ENCODE measurements around the gene PNMT. TPM values are rescaled to one million over a fixed set of nuclear protein-coding genes. Genes with fewer than 3 reads are reported as not detected.

The PNMT gene
- total and polyA plus RNA-seq, 4 donors, result 1.9 to 4.3 (median 3.5) TPM

DNA sequence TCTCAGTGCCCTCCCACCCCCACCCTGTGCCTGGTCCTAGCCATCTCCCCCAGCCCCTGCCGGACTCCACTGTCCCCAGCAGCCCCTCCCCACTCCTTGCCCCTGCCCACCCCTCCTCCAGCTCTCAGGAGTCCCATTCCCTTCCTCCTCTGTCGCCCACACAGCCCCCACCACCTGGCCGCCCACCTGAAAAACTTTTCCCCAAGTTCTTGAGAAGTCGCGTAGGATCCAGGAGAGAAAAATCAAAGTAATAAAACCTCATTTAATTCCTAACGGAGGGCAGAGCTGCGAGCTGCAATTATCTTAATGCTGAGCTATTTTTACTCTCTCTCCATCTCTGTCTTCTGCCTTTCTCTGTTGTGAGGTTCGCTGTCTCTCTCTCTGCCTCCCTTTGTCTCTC is 43.9 kb upstream of the PNMT start:
- ATAC-seq (ENCODE audit: insufficient read depth, low FRiP score) (no peak), DNase-seq (no peak)
- peaks cover 0 to 53% (median 20%) of the 10 kb centered on the region in 5 donors for H3K4me1 ChIP-seq (ENCODE audit: control insufficient read depth in 5 of 5, insufficient read depth in 5 of 5, low read length in 5 of 5)
- no peak overlapping the region for H3K9ac ChIP-seq (ENCODE audit: insufficient read depth in 1 of 2, low read length in 2 of 2)
- H3K27ac ChIP-seq (ENCODE audit: low read depth in 1 of 2, low read length in 1 of 2), result no peak overlapping the region
- H3K9me3 ChIP-seq (ENCODE audit: control insufficient read depth in 4 of 4, insufficient read depth in 3 of 4, low read length in 3 of 4), result no peaks in the 10 kb centered on the region
- 84 to 89% methylated on average over 8 of the region's 8 CpGs for WGBS, 2 donors
- H3K27me3 ChIP-seq (ENCODE audit: control insufficient read depth in 3 of 3, insufficient read depth in 3 of 3, low read length in 2 of 3), result peaks cover 0 to 11% (median 3%) of the 10 kb centered on the region in 3 donors
- TF ChIP-seq, protein P1, sequence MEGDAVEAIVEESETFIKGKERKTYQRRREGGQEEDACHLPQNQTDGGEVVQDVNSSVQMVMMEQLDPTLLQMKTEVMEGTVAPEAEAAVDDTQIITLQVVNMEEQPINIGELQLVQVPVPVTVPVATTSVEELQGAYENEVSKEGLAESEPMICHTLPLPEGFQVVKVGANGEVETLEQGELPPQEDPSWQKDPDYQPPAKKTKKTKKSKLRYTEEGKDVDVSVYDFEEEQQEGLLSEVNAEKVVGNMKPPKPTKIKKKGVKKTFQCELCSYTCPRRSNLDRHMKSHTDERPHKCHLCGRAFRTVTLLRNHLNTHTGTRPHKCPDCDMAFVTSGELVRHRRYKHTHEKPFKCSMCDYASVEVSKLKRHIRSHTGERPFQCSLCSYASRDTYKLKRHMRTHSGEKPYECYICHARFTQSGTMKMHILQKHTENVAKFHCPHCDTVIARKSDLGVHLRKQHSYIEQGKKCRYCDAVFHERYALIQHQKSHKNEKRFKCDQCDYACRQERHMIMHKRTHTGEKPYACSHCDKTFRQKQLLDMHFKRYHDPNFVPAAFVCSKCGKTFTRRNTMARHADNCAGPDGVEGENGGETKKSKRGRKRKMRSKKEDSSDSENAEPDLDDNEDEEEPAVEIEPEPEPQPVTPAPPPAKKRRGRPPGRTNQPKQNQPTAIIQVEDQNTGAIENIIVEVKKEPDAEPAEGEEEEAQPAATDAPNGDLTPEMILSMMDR (IDR thresholded peaks at IDR 0.05; ENCODE audit: control extremely low read depth, extremely low read depth), result no peak
- H3K4me3 ChIP-seq, result no peak overlapping the region
- no peaks in the 10 kb centered on the region for H3K36me3 ChIP-seq (ENCODE audit: control insufficient read depth in 4 of 4, insufficient read depth in 4 of 4, low read length in 4 of 4)

DNA sequence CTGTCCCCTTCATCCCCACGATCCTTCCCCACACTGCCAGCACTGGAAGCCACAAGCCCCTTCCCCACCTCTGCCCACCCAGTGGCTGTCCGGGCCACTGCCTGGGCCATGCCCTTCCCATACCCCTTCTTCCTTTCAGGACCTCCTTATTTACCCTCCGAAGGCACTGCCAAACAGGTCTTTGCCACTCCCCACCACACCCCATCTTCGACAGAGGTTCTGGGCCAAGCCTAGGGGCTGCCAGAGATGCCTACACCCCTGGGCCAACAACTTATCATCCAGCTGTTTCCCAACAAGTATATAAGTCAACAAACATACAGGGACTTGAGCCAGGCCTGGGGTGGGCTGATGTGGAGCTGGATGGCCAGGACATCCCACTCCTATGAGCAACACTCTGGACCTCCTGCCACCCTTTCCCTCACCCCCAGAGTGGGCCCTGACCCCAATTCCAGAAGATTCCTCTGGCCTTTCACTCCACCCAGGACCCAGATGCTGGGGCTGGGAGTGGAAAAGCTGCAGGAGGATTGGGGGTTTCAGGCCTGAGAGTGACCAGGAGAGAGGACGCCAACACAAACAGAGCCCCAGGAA is 43.0 kb upstream of the PNMT start:
- Histone ChIP-seq H3K27ac (ENCODE audit: low read depth in 1 of 2, low read length in 1 of 2) (no peak overlapping the region), H3K4me1 (ENCODE audit: control insufficient read depth in 5 of 5, insufficient read depth in 5 of 5, low read length in 5 of 5) (peaks cover 0 to 54% (median 21%) of the 10 kb centered on the region in 5 donors), H3K9ac (ENCODE audit: insufficient read depth in 1 of 2, low read length in 2 of 2) (peak overlapping the region in 1 of 2 donors; percentile 2), H3K4me3 (no peak overlapping the region), H3K27me3 (ENCODE audit: control insufficient read depth in 3 of 3, insufficient read depth in 3 of 3, low read length in 2 of 3) (peaks cover 0 to 11% (median 3%) of the 10 kb centered on the region in 3 donors), H3K9me3 (ENCODE audit: control insufficient read depth in 4 of 4, insufficient read depth in 3 of 4, low read length in 3 of 4) (no peaks in the 10 kb centered on the region), H3K36me3 (ENCODE audit: control insufficient read depth in 4 of 4, insufficient read depth in 4 of 4, low read length in 4 of 4) (no peaks in the 10 kb centered on the region)
- TF ChIP-seq, protein P1 (IDR thresholded peaks at IDR 0.05; ENCODE audit: control extremely low read depth, extremely low read depth), result no peak
- ATAC-seq (ENCODE audit: insufficient read depth, low FRiP score) (no peak), DNase-seq (peak; percentile 55 to 95 (median 88))
- WGBS, 2 donors, result 55 to 84% methylated on average over 4 to 5 of the region's 5 CpGs

DNA sequence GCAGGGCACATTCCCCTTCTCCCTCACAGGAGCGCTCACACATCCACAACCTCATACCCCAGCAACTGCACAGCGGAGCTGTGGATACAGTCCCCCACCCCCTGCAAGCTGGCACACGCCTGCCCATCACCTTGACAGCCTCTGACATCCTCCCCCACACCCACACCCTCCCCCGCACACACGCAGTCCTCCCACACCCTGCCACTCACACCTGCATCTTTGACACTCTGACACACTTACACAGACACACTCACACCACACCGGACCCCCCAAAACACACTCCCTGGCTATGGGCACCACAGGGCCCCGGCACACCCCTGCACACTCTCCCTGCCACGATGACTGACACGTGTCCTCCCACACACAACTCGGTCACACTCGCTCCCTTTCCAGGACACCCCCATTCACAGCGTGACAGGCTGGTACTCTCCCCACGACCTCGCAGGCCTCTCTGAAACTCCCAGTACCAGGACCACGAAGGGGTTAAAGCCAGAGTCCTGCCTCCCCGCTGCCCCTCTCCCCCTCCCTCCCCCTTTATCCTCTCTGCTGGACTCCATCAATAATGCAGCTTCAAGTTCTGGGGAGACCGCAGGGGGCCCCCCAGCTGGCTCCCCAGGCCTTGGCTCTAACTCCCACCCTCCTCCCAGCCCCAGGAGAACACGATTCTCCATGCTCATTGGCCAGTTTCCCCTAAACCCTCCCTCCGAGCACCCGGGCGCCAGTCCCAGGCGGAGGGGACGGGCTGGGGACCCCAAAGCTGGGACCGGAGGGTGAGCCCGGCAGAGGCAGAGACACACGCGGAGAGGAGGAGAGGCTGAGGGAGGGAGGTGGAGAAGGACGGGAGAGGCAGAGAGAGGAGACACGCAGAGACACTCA is 41.8 kb upstream of the PNMT start, which contains the start of gene PPP1R1B:
Gene PPP1R1B (plus strand): TSS at position 782 of the 876 bp plus-strand sequence. CDS start 441 bp downstream, outside the sequence.
- WGBS, 2 donors, result 22 to 25% methylated on average over 29 of the region's 29 CpGs
- H3K4me3 ChIP-seq, result no peak within 1 kb of the TSS
- no peaks in the 10 kb centered on the region for H3K36me3 ChIP-seq (ENCODE audit: control insufficient read depth in 4 of 4, insufficient read depth in 4 of 4, low read length in 4 of 4)
- peaks cover 0 to 54% (median 22%) of the 10 kb centered on the region in 5 donors for H3K4me1 ChIP-seq (ENCODE audit: control insufficient read depth in 5 of 5, insufficient read depth in 5 of 5, low read length in 5 of 5)
- TF ChIP-seq, protein P1 (IDR thresholded peaks at IDR 0.05; ENCODE audit: control extremely low read depth, extremely low read depth), result no peak
- no peaks in the 10 kb centered on the region for H3K9me3 ChIP-seq (ENCODE audit: control insufficient read depth in 4 of 4, insufficient read depth in 3 of 4, low read length in 3 of 4)
- peaks cover 0 to 11% (median 3%) of the 10 kb centered on the region in 3 donors for H3K27me3 ChIP-seq (ENCODE audit: control insufficient read depth in 3 of 3, insufficient read depth in 3 of 3, low read length in 2 of 3)
- H3K27ac ChIP-seq (ENCODE audit: low read depth in 1 of 2, low read length in 1 of 2), result no peak within 1 kb of the TSS
- DNase-seq (peak in 2 of 3 donors; percentile 71 to 83), ATAC-seq (ENCODE audit: insufficient read depth, low FRiP score) (no peak)
- peak within 1 kb of the TSS in 1 of 2 donors; percentile 23 for H3K9ac ChIP-seq (ENCODE audit: insufficient read depth in 1 of 2, low read length in 2 of 2)
